DND-41 (cell line): ENCODE measurements around the gene ABCC8.

ENCODE experiments used
- CTCF ChIP-seq: IDR thresholded peaks from 2 replicates; pipeline ENCODE4 v1.5.1; 2012; ENCODE audit warnings: borderline replicate concordance, low read length, moderate library complexity, mild to moderate bottlenecking; ENCODE audit not compliant: poor library complexity, severe bottlenecking; ENCODE audit errors: extremely low read depth
- EZH2 ChIP-seq: IDR thresholded peaks from 3 replicates; pipeline ENCODE4 v1.6.1; 2012; ENCODE audit warnings: borderline replicate concordance, low read depth, mild to moderate bottlenecking, moderate library complexity, low read length, inconsistent platforms; ENCODE audit not compliant: severe bottlenecking

GRCh38 chr11:17437366-17437765 lies 39.3 kb downstream of the ABCC8 start:
- TF ChIP-seq CTCF (no peak), EZH2 (no peak)
